Thymus (tissue), 11 donors: ENCODE measurements around the gene AWAT1. TPM values are rescaled to one million over a fixed set of nuclear protein-coding genes. Genes with fewer than 3 reads are reported as not detected.
"Not testable (repeated sequence)": the region's sequence is repeated elsewhere in the genome, so short reads cannot be mapped to it uniquely, and the experiment has no call there.

ENCODE experiments used
- DNase-seq, 9 donors: peaks; one replicate each; pipeline ENCODE4 v3.0.0-alpha.2; 2013; ENCODE audit warnings: low spot score in 9 of 9, low read depth in 6 of 9, missing footprints in 1 of 9
- H3K27ac ChIP-seq, 2 donors: one replicate each; pipeline ENCODE4 v1.5.1; 2013; ENCODE audit warnings: control low read depth in 1 of 2, low read depth in 1 of 2, low read length in 1 of 2, mild to moderate bottlenecking in 1 of 2, moderate library complexity in 1 of 2
- H3K27me3 ChIP-seq, 2 donors: one replicate each; pipeline ENCODE4 v1.5.1; 2013; ENCODE audit warnings: low read length in 1 of 2; ENCODE audit not compliant: control insufficient read depth in 2 of 2, insufficient read depth in 1 of 2
- H3K36me3 ChIP-seq, 2 donors: one replicate each; pipeline ENCODE4 v1.5.1; 2013; ENCODE audit warnings: low read length in 1 of 2, mild to moderate bottlenecking in 1 of 2, moderate library complexity in 1 of 2; ENCODE audit not compliant: control insufficient read depth in 2 of 2, insufficient read depth in 2 of 2
- H3K4me1 ChIP-seq, 2 donors: one replicate each; pipeline ENCODE4 v1.5.1; 2013; ENCODE audit warnings: low read length in 2 of 2; ENCODE audit not compliant: control insufficient read depth in 2 of 2, insufficient read depth in 2 of 2
- H3K4me3 ChIP-seq, 2 donors: one replicate each; pipeline ENCODE4 v1.5.1; 2013; ENCODE audit warnings: low read length in 2 of 2, control low read depth in 1 of 2, mild to moderate bottlenecking in 1 of 2
- H3K9me3 ChIP-seq, 2 donors: one replicate each; pipeline ENCODE4 v1.5.1; 2013; ENCODE audit warnings: low read length in 1 of 2, mild to moderate bottlenecking in 1 of 2; ENCODE audit not compliant: control insufficient read depth in 2 of 2, insufficient read depth in 1 of 2
- WGBS: extraction: QIAGEN DNeasy Blood & Tissue Kit; methylation state at CpG from one replicate; pipeline ENCODE4 v1.1.7; 2013; 5-methylcytosine and 5-hydroxymethylcytosine counted together
- polyA plus RNA-seq: library from polyadenylated mRNA; stranded (reverse); fragments of 200-250 nt; gene quantifications from one replicate; pipeline ENCODE4 v1.2.3, GENCODE V29; 2013
- total RNA-seq: library from RNA; stranded (reverse); fragments of 120-200 nt; gene quantifications from one replicate; pipeline ENCODE4 v1.2.4, GENCODE V29; 2013
- donor health status: healthy.

Gene AWAT1
- total and polyA plus RNA-seq, 2 donors, result 0.05 to 0.09 TPM

GRCh38 chrX:70231666-70232065 lies 2.8 kb upstream of the AWAT1 start:
- 86% methylated on average over 4 of the region's 4 CpGs for WGBS
- Histone ChIP-seq H3K9me3 (no peaks in the 10 kb centered on the region), H3K4me1 (no peaks in the 10 kb centered on the region), H3K36me3 (no peaks in the 10 kb centered on the region), H3K27me3 (no peaks in the 10 kb centered on the region), H3K4me3 (no peak overlapping the region), H3K27ac (no peak overlapping the region)
- no peak for DNase-seq

- Histone ChIP-seq H3K27ac (no peak overlapping the region), H3K27me3 (no peaks in the 10 kb centered on the region), H3K4me3 (no peak overlapping the region), H3K9me3 (no peaks in the 10 kb centered on the region), H3K4me1 (no peaks in the 10 kb centered on the region), H3K36me3 (no peaks in the 10 kb centered on the region)
- 96% methylated on average over 1 of the region's 1 CpG for WGBS
- no peak for DNase-seq
Measured at GRCh38 chrX:70240751-70241150, 6.3 kb downstream of the AWAT1 start.

- Histone ChIP-seq H3K4me3 (no peak overlapping the region), H3K27ac (no peak overlapping the region), H3K36me3 (no peaks in the 10 kb centered on the region), H3K9me3 (no peaks in the 10 kb centered on the region), H3K4me1 (no peaks in the 10 kb centered on the region), H3K27me3 (no peaks in the 10 kb centered on the region)
- WGBS, result 94% methylated on average over 2 of the region's 2 CpGs
- DNase-seq, result no peak
Measured at GRCh38 chrX:70241501-70241900, 7.0 kb downstream of the AWAT1 start.

- 96% methylated on average over 5 of the region's 5 CpGs for WGBS
- not testable (repeated sequence) for DNase-seq, H3K27me3 ChIP-seq, H3K36me3 ChIP-seq, H3K9me3 ChIP-seq, H3K4me1 ChIP-seq, H3K4me3 ChIP-seq, H3K27ac ChIP-seq
Measured at GRCh38 chrX:70243601-70244000, 9.1 kb downstream of the AWAT1 start.

GRCh38 chrX:70244881-70245280 lies 10.4 kb downstream of the AWAT1 start:
- Histone ChIP-seq H3K9me3 (no peaks in the 10 kb centered on the region), H3K4me1 (no peaks in the 10 kb centered on the region), H3K4me3 (no peak overlapping the region), H3K27me3 (no peaks in the 10 kb centered on the region), H3K27ac (no peak overlapping the region), H3K36me3 (no peaks in the 10 kb centered on the region)
- DNase-seq, result no peak
- 96% methylated on average over 6 of the region's 6 CpGs for WGBS

GRCh38 chrX:70247252-70247651 lies 12.8 kb downstream of the AWAT1 start:
- 98% methylated on average over 2 of the region's 2 CpGs for WGBS
- Histone ChIP-seq H3K4me1 (no peaks in the 10 kb centered on the region), H3K9me3 (no peaks in the 10 kb centered on the region), H3K27ac (no peak overlapping the region), H3K4me3 (no peak overlapping the region), H3K27me3 (no peaks in the 10 kb centered on the region), H3K36me3 (no peaks in the 10 kb centered on the region)
- no peak for DNase-seq

GRCh38 chrX:70252491-70252890 lies 18.0 kb downstream of the AWAT1 start:
- H3K4me1 ChIP-seq, result no peaks in the 10 kb centered on the region
- 87% methylated on average over 2 of the region's 2 CpGs for WGBS
- H3K4me3 ChIP-seq, result no peak overlapping the region
- H3K27ac ChIP-seq, result no peak overlapping the region
- H3K9me3 ChIP-seq, result no peaks in the 10 kb centered on the region
- DNase-seq, result no peak
- no peaks in the 10 kb centered on the region for H3K36me3 ChIP-seq
- H3K27me3 ChIP-seq, result no peaks in the 10 kb centered on the region

GRCh38 chrX:70253377-70254062 lies 19.1 kb downstream of the AWAT1 start:
- Histone ChIP-seq H3K27ac (no peak overlapping the region), H3K27me3 (no peaks in the 10 kb centered on the region), H3K36me3 (no peaks in the 10 kb centered on the region), H3K4me1 (no peaks in the 10 kb centered on the region), H3K4me3 (no peak overlapping the region), H3K9me3 (no peaks in the 10 kb centered on the region)
- DNase-seq, result no peak
- 96% methylated on average over 3 of the region's 3 CpGs for WGBS

GRCh38 chrX:70254063-70254400 lies 19.6 kb downstream of the AWAT1 start:
- WGBS, result 97% methylated on average over 1 of the region's 1 CpG
- H3K4me3 ChIP-seq, result no peak overlapping the region
- no peaks in the 10 kb centered on the region for H3K9me3 ChIP-seq
- H3K4me1 ChIP-seq, result no peaks in the 10 kb centered on the region
- no peak for DNase-seq
- H3K27me3 ChIP-seq, result no peaks in the 10 kb centered on the region
- H3K36me3 ChIP-seq, result no peaks in the 10 kb centered on the region
- H3K27ac ChIP-seq, result no peak overlapping the region

GRCh38 chrX:70254909-70255308 lies 20.5 kb downstream of the AWAT1 start:
- DNase-seq, result no peak
- Histone ChIP-seq H3K4me3 (no peak overlapping the region), H3K9me3 (no peaks in the 10 kb centered on the region), H3K27me3 (no peaks in the 10 kb centered on the region), H3K36me3 (no peaks in the 10 kb centered on the region), H3K4me1 (no peaks in the 10 kb centered on the region), H3K27ac (no peak overlapping the region)
- 98% methylated on average over 3 of the region's 3 CpGs for WGBS
